Activated CD8-positive, alpha-beta memory T cell treated with anti-CD3 and anti-CD28 coated beads for 24 hours (primary cell): ENCODE results near the gene RREB1.

Source experiments
- DNase-seq: peaks from one replicate; pipeline ENCODE4 v3.0.0-alpha.2; 2020

The RREB1 gene

GRCh38 chr6:7107578-7108195, at the start of gene RREB1:
RREB1 (plus strand) TSS chr6:7107961; CDS start chr6:7181912, 73,951 bp downstream.
- peak; percentile 87 for DNase-seq

GRCh38 chr6:7058250-7058923, 49.4 kb upstream of the RREB1 start:
- no peak for DNase-seq

GRCh38 chr6:7060769-7061516, 46.8 kb upstream of the RREB1 start:
- DNase-seq = no peak

- no peak for DNase-seq
These were observed 45.2 kb upstream of the RREB1 start for GRCh38 chr6:7062451-7063162.

GRCh38 chr6:7067305-7067704, 40.5 kb upstream of the RREB1 start:
- no peak for DNase-seq

GRCh38 chr6:7071405-7071804, 36.4 kb upstream of the RREB1 start:
- DNase-seq = no peak

GRCh38 chr6:7073082-7073820, 34.5 kb upstream of the RREB1 start:
- DNase-seq = no peak

- peak; percentile 79 for DNase-seq
These were observed 33.8 kb upstream of the RREB1 start for GRCh38 chr6:7073821-7074525.

- no peak for DNase-seq
These were observed 32.9 kb upstream of the RREB1 start for GRCh38 chr6:7074870-7075269.

GRCh38 chr6:7075341-7076000, 32.3 kb upstream of the RREB1 start:
- DNase-seq = no peak

GRCh38 chr6:7077856-7078255, 29.9 kb upstream of the RREB1 start:
- DNase-seq = no peak

- no peak for DNase-seq
These were observed 28.9 kb upstream of the RREB1 start for GRCh38 chr6:7078856-7079255.

GRCh38 chr6:7080311-7080710, 27.4 kb upstream of the RREB1 start:
- DNase-seq = no peak

GRCh38 chr6:7085911-7086310, 21.9 kb upstream of the RREB1 start:
- DNase-seq = no peak

GRCh38 chr6:7086488-7086887, 21.3 kb upstream of the RREB1 start:
- peak; percentile 71 for DNase-seq

- no peak for DNase-seq
These were observed 20.7 kb upstream of the RREB1 start for GRCh38 chr6:7087066-7087465.

- DNase-seq = peak; percentile 67
These were observed 20.2 kb upstream of the RREB1 start for GRCh38 chr6:7087491-7087979.

GRCh38 chr6:7088076-7088742, 19.6 kb upstream of the RREB1 start:
- DNase-seq = no peak

GRCh38 chr6:7098993-7099392, 8.8 kb upstream of the RREB1 start:
- DNase-seq = no peak

- no peak for DNase-seq
These were observed 7.5 kb upstream of the RREB1 start for GRCh38 chr6:7100072-7100752.
